Calu3 (cell line): ENCODE measurements around the gene MAPK1IP1L. TPM values are rescaled to one million over a fixed set of nuclear protein-coding genes. Genes with fewer than 3 reads are reported as not detected.

Experiments
- BruUV-seq: library from RNA; stranded (reverse); fragments of 400-500 nt; replicated peaks from 2 replicates; lab custom pipeline; 2021; lab: Mats Ljungman, UMichigan
- CTCF ChIA-PET: fragments of 300-600 bp; sonication (Branson Sonifier 250); formaldehyde crosslinking; loops from one replicate; lab custom pipeline; 2022; ENCODE audit warnings: antibody characterized with exemption; lab: Charles Lee
- DNase-seq: peaks from one replicate; pipeline ENCODE4 v3.0.0; 2022
- H3K27ac Mint-ChIP-seq: one replicate; pipeline ENCODE4 v1.8.0; 2022; ENCODE audit warnings: mixed read lengths; ENCODE audit not compliant: unreplicated experiment
- H3K27me3 Mint-ChIP-seq: one replicate; pipeline ENCODE4 v1.8.0; 2022; ENCODE audit warnings: mixed read lengths; ENCODE audit not compliant: unreplicated experiment
- H3K36me3 Mint-ChIP-seq: one replicate; pipeline ENCODE4 v1.8.0; 2022; ENCODE audit warnings: mild to moderate bottlenecking, moderate library complexity, mixed read lengths; ENCODE audit not compliant: insufficient read depth, unreplicated experiment
- H3K4me1 Mint-ChIP-seq: one replicate; pipeline ENCODE4 v1.8.0; 2022; ENCODE audit warnings: mild to moderate bottlenecking, low read depth, mixed read lengths; ENCODE audit not compliant: unreplicated experiment
- H3K4me3 Mint-ChIP-seq: one replicate; pipeline ENCODE4 v1.8.0; 2022; ENCODE audit warnings: mild to moderate bottlenecking, low read depth, moderate library complexity, mixed read lengths; ENCODE audit not compliant: unreplicated experiment
- H3K9me3 Mint-ChIP-seq: one replicate; pipeline ENCODE4 v1.8.0; 2022; ENCODE audit warnings: low read depth, mixed read lengths; ENCODE audit not compliant: unreplicated experiment
- intact Hi-C: fragments of 100-400 bp; cut with micrococcal nuclease; formaldehyde crosslinking; loops from one replicate; pipeline ENCODE4 v1.10.0; 2022; ENCODE audit not compliant: unreplicated experiment
- total RNA-seq: library from RNA; stranded (reverse); gene quantifications from 2 replicates; pipeline ENCODE4 v1.2.3, GENCODE V29; 2022
- TF ChIP-seq, protein P1 (sequence below): fragments of 200-600 bp; IDR thresholded peaks from one replicate; pipeline ENCODE4 v1.8.0; 2022; ENCODE audit warnings: antibody characterized with exemption; ENCODE audit not compliant: unreplicated experiment

Gene MAPK1IP1L
- total RNA-seq, 1 experiment from 2014 or later, result 108 TPM

DNA sequence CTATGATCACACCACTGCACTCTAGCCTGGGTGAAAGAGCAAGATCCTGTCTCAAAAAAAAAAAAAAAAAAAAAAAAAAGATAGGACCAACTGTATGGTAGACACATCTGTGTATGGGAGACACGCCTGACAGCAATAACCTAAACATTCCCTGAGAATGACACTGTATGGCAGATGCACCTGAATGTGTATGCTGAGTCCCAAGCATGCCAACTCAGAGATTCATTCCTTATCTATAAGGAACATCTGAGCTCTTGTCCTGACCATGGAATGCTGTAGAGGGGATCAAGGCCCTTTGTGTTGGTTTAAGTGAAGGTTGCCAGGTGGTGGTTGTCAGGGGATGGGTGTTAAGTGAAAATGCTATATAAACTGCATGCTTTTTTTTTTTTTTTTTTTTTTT lies 58.4 kb downstream of the MAPK1IP1L start:
- Mint-ChIP-seq H3K36me3 (peaks cover 11% of the 10 kb centered on the region), H3K4me3 (no peak overlapping the region), H3K27me3 (no peaks in the 10 kb centered on the region), H3K9me3 (peaks cover 3% of the 10 kb centered on the region), H3K27ac (no peak overlapping the region), H3K4me1 (peaks cover 26% of the 10 kb centered on the region)
- intact Hi-C loops, result no loop called here
- CTCF ChIA-PET, result interaction anchor here (0.8 kb wide), 1 partner anchor 9 kb away, joined by 3 read pairs; no protein-coding TSS in a partner anchor
- TF ChIP-seq, protein P1, sequence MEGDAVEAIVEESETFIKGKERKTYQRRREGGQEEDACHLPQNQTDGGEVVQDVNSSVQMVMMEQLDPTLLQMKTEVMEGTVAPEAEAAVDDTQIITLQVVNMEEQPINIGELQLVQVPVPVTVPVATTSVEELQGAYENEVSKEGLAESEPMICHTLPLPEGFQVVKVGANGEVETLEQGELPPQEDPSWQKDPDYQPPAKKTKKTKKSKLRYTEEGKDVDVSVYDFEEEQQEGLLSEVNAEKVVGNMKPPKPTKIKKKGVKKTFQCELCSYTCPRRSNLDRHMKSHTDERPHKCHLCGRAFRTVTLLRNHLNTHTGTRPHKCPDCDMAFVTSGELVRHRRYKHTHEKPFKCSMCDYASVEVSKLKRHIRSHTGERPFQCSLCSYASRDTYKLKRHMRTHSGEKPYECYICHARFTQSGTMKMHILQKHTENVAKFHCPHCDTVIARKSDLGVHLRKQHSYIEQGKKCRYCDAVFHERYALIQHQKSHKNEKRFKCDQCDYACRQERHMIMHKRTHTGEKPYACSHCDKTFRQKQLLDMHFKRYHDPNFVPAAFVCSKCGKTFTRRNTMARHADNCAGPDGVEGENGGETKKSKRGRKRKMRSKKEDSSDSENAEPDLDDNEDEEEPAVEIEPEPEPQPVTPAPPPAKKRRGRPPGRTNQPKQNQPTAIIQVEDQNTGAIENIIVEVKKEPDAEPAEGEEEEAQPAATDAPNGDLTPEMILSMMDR, result no peak
- no peak for DNase-seq
- BruUV-seq, result no TSS peak

DNA sequence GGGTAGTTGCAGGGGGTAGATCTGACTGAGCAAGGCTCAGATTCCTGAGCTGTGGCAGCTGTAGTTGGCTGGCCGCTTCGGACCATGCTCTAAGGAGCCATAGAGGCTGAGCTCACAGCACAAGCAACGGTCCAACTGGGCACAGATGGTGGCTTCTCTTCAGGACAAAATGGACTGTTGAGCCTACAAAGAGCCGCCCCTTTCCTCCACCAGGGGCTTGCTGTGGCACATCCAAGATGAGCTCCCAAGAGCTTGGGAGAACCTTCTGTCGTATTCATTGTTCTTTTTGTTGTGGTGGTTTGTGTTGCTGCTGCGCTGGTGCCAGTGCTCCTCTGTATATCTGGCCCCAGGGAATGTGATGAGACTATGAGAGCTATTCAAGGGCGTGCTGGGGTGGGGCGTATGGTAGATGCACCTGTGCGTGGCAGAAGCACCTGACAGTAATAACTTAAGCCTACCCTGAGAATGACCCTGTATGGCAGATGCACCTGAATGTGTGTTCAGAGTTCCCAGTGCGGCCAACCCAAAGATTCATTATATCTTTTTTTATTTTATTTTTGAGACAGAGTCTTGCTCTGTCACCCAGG lies 59.8 kb downstream of the MAPK1IP1L start:
- Mint-ChIP-seq H3K36me3 (peaks cover 11% of the 10 kb centered on the region), H3K4me3 (no peak overlapping the region), H3K9me3 (peaks cover 3% of the 10 kb centered on the region), H3K27me3 (no peaks in the 10 kb centered on the region), H3K27ac (no peak overlapping the region), H3K4me1 (peaks cover 40% of the 10 kb centered on the region)
- DNase-seq, result no peak
- CTCF ChIA-PET, result no interaction called here
- TF ChIP-seq, protein P1, result no peak
- no TSS peak for BruUV-seq
- intact Hi-C loops, result no loop called here

DNA sequence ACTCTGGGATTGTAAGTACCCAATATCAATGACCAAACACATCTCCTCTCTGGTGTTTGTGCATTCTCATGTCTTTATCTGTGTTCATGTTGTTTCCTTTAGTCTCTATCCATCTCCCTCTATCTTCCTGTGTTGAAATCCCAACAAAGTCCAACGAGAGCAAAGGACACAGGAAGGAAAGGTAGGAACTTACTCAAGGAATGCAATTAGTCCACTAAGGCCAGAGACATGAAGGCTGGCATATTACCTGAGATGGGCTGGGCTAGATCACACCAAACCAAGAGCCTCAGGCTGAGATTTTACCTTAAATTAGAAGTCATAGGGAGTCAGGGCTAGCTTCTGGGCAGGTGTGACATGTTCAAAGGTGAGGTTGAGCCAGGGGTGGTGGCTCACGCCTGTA lies 63.3 kb downstream of the MAPK1IP1L start:
- no peak for DNase-seq
- Mint-ChIP-seq H3K36me3 (no peaks in the 10 kb centered on the region), H3K27ac (no peak overlapping the region), H3K9me3 (peaks cover 3% of the 10 kb centered on the region), H3K4me1 (peaks cover 32% of the 10 kb centered on the region), H3K4me3 (no peak overlapping the region), H3K27me3 (no peaks in the 10 kb centered on the region)
- BruUV-seq, result no TSS peak
- TF ChIP-seq, protein P1, result no peak
- intact Hi-C loops, result no loop called here
- CTCF ChIA-PET, result interaction anchor here (1.0 kb wide), 1 partner anchor 11 kb away, joined by 3 read pairs; no protein-coding TSS in a partner anchor

DNA sequence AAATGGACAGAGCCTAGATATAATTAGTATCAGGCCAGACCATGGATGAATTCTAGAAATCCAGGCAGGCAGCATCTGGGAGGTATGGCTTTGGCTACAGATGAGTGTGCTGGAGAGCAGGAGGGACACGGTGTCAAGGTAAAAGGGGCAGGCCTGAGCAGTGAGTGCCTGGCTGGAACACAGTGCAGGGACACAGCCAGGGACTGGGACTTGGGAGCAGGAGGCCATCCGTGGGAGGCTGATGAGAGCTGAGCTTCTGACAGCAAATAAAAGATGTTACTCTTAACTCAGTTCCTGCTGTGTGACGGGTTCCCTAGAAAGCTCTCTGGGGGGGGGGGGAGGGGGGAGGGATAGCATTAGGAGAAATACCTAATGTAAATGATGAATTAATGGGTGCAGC lies 64.0 kb downstream of the MAPK1IP1L start:
- intact Hi-C loops, result no loop called here
- H3K27me3 Mint-ChIP-seq, result no peaks in the 10 kb centered on the region
- H3K36me3 Mint-ChIP-seq, result no peaks in the 10 kb centered on the region
- H3K9me3 Mint-ChIP-seq, result peaks cover 3% of the 10 kb centered on the region
- CTCF ChIA-PET, result no interaction called here
- TF ChIP-seq, protein P1, result no peak
- H3K27ac Mint-ChIP-seq, result no peak overlapping the region
- no peak overlapping the region for H3K4me3 Mint-ChIP-seq
- H3K4me1 Mint-ChIP-seq, result peaks cover 39% of the 10 kb centered on the region
- BruUV-seq, result no TSS peak
- no peak for DNase-seq
